Measurements from ENCODE around the gene PARM1. TPM values are rescaled to one million over a fixed set of nuclear protein-coding genes. Genes with fewer than 3 reads are reported as not detected.

PARM1 gene
- total RNA-seq, 1 donor from 2014 or later, result not detected

DNA sequence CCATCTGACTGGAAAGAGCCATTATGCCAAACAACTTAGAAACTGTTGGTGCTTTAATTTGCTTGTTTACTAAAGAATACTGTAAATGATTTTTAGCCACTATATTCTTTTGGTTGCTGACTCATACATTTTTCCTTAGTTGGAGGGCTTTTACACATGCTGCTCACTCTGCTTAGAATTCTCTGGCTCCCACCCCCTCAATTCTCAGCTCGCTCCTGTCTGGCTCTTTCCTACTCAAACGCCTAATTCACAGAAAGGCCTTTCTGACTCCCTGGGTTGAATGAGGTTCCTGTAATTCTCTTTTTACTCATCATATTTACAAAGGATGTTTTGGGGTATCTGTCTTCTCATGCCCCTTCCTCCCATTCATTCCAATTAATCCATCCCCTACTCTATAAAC lies 26.1 kb upstream of the PARM1 start:
- no peaks in the 10 kb centered on the region for H3K4me1 Mint-ChIP-seq (ENCODE audit: unreplicated experiment)
- TF ChIP-seq, protein P1, sequence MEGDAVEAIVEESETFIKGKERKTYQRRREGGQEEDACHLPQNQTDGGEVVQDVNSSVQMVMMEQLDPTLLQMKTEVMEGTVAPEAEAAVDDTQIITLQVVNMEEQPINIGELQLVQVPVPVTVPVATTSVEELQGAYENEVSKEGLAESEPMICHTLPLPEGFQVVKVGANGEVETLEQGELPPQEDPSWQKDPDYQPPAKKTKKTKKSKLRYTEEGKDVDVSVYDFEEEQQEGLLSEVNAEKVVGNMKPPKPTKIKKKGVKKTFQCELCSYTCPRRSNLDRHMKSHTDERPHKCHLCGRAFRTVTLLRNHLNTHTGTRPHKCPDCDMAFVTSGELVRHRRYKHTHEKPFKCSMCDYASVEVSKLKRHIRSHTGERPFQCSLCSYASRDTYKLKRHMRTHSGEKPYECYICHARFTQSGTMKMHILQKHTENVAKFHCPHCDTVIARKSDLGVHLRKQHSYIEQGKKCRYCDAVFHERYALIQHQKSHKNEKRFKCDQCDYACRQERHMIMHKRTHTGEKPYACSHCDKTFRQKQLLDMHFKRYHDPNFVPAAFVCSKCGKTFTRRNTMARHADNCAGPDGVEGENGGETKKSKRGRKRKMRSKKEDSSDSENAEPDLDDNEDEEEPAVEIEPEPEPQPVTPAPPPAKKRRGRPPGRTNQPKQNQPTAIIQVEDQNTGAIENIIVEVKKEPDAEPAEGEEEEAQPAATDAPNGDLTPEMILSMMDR (IDR thresholded peaks at IDR 0.05), result no peak
- no peaks in the 10 kb centered on the region for H3K36me3 Mint-ChIP-seq (ENCODE audit: unreplicated experiment)
- DNase-seq (ENCODE audit: extremely low spot score, unreplicated experiment), result no peak
- peaks cover 18% of the 10 kb centered on the region for H3K27me3 Mint-ChIP-seq (ENCODE audit: unreplicated experiment)
- peaks cover 5% of the 10 kb centered on the region for H3K9me3 Mint-ChIP-seq (ENCODE audit: unreplicated experiment)
- no peak overlapping the region for H3K4me3 Mint-ChIP-seq (ENCODE audit: unreplicated experiment)
- no peak overlapping the region for H3K27ac Mint-ChIP-seq (ENCODE audit: unreplicated experiment)

DNA sequence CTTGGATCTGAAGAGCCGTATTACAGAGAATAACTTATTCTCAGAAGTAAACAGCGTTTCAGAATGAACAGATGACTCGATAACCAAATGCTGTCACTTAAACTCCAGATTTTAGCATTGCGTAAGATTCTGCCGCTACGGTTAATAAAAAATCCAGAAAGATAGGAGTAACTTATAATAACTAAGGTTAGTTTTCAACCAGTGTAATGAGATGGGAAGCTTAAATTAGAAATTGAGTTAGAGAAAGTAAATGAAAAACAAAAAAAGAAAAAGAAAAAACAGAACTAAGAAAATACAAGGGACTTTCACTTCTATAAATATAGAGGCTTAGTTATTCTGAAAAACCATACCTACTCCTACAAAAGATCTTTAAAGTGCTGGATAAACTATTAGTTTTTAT lies 13.1 kb upstream of the PARM1 start:
- Mint-ChIP-seq H3K27me3 (ENCODE audit: unreplicated experiment) (peaks cover 14% of the 10 kb centered on the region), H3K4me3 (ENCODE audit: unreplicated experiment) (no peak overlapping the region), H3K9me3 (ENCODE audit: unreplicated experiment) (no peaks in the 10 kb centered on the region), H3K27ac (ENCODE audit: unreplicated experiment) (no peak overlapping the region), H3K4me1 (ENCODE audit: unreplicated experiment) (no peaks in the 10 kb centered on the region), H3K36me3 (ENCODE audit: unreplicated experiment) (no peaks in the 10 kb centered on the region)
- no peak for DNase-seq (ENCODE audit: extremely low spot score, unreplicated experiment)
- TF ChIP-seq, protein P1 (IDR thresholded peaks at IDR 0.05), result no peak

DNA sequence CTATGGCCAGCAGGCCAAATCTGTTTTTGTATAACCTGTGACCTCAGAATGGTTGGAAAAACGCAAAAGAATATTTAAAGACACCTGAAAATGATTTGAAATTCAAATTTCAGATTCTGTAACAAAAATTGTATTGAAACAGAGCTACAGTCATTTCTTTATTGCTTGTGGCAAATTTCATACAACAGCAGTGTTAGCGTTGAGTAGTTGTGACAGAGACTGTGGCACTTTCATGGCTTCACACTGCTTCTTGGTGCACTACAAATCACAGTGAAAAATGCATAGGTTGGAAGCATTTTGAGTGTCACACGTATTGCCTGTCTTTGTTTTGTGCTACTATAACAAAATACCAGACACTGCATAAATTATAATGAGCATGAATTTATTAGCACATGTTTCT lies 12.2 kb upstream of the PARM1 start:
- no peaks in the 10 kb centered on the region for H3K36me3 Mint-ChIP-seq (ENCODE audit: unreplicated experiment)
- no peak for DNase-seq (ENCODE audit: extremely low spot score, unreplicated experiment)
- peaks cover 13% of the 10 kb centered on the region for H3K27me3 Mint-ChIP-seq (ENCODE audit: unreplicated experiment)
- H3K4me1 Mint-ChIP-seq (ENCODE audit: unreplicated experiment), result no peaks in the 10 kb centered on the region
- TF ChIP-seq, protein P1 (IDR thresholded peaks at IDR 0.05), result no peak
- H3K4me3 Mint-ChIP-seq (ENCODE audit: unreplicated experiment), result no peak overlapping the region
- H3K27ac Mint-ChIP-seq (ENCODE audit: unreplicated experiment), result no peak overlapping the region
- H3K9me3 Mint-ChIP-seq (ENCODE audit: unreplicated experiment), result no peaks in the 10 kb centered on the region

DNA sequence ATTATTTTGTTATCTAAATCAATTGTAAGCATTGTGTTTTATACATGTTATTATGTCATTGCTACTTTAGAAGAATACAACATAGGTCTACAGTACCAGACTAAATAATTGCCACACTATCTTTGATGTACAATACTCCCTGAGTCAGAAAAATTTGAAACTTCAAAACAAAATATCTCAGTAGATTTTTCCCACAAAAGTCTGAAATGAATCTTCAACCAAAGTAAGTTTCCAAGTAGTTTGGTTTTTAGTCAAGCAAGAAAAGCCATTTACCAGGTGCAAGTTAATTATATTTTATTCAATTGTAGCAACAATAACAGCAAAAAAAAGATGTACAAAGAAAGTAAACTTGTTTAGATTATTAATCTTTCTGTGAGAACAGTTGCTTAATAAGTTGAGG lies 11.4 kb upstream of the PARM1 start:
- TF ChIP-seq, protein P1 (IDR thresholded peaks at IDR 0.05), result no peak
- DNase-seq (ENCODE audit: extremely low spot score, unreplicated experiment), result no peak
- Mint-ChIP-seq H3K36me3 (ENCODE audit: unreplicated experiment) (no peaks in the 10 kb centered on the region), H3K27ac (ENCODE audit: unreplicated experiment) (no peak overlapping the region), H3K4me3 (ENCODE audit: unreplicated experiment) (no peak overlapping the region), H3K4me1 (ENCODE audit: unreplicated experiment) (no peaks in the 10 kb centered on the region), H3K9me3 (ENCODE audit: unreplicated experiment) (no peaks in the 10 kb centered on the region), H3K27me3 (ENCODE audit: unreplicated experiment) (peaks cover 16% of the 10 kb centered on the region)

DNA sequence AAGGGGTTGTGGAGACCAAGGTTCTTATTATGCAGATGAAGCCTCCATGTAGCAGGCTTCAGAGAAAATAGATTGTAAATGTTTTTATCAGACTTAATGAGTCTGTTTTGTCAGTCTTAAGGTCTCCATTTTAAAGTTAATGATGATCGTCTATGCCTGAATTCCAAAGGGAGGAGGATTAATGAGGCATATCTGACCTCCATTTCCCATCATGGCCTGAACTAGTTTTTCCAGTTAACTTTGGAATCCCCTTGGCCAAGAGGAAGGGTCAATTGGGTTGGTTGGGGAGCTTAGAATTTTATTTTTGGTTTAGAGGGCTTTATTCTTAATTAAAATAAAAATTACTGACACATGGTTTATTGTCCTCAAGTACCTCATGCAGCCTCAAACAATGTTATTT lies 6.9 kb upstream of the PARM1 start:
- DNase-seq (ENCODE audit: extremely low spot score, unreplicated experiment), result no peak
- TF ChIP-seq, protein P1 (IDR thresholded peaks at IDR 0.05), result no peak
- no peak overlapping the region for H3K27ac Mint-ChIP-seq (ENCODE audit: unreplicated experiment)
- no peaks in the 10 kb centered on the region for H3K4me1 Mint-ChIP-seq (ENCODE audit: unreplicated experiment)
- no peaks in the 10 kb centered on the region for H3K36me3 Mint-ChIP-seq (ENCODE audit: unreplicated experiment)
- no peak overlapping the region for H3K4me3 Mint-ChIP-seq (ENCODE audit: unreplicated experiment)
- H3K27me3 Mint-ChIP-seq (ENCODE audit: unreplicated experiment), result peaks cover 32% of the 10 kb centered on the region
- no peaks in the 10 kb centered on the region for H3K9me3 Mint-ChIP-seq (ENCODE audit: unreplicated experiment)

Data from osteocyte (in vitro differentiated cells).